LNCaP clone FGC (cell line): ENCODE results near the gene SIRT7.
A peak's percentile ranks its signal among the peaks of the same experiment; 100 is the strongest.

Experiments
- DNase-seq: peaks from one replicate; pipeline ENCODE4 v3.0.0-alpha.2; 2011; ENCODE audit warnings: low read depth
- H3K4me3 ChIP-seq: 2 replicates; pipeline ENCODE4 v1.5.1; 2011; ENCODE audit warnings: mild to moderate bottlenecking, low read depth, low read length, control low read depth
- CTCF ChIP-seq: IDR thresholded peaks from 2 replicates; pipeline ENCODE4 v1.5.1; 2012; ENCODE audit warnings: mild to moderate bottlenecking; ENCODE audit not compliant: control insufficient read depth, insufficient read depth; ENCODE audit errors: extremely low read depth

Gene SIRT7

GRCh38 chr17:81905424-81905875 lies 12.5 kb downstream of the SIRT7 start:
- H3K4me3 ChIP-seq = no peak overlapping the region
- TF ChIP-seq CTCF = no peak
- no peak for DNase-seq

GRCh38 chr17:81904600-81905423 lies 13.2 kb downstream of the SIRT7 start:
- DNase-seq = no peak
- no peak for TF ChIP-seq CTCF
- H3K4me3 ChIP-seq = no peak overlapping the region

- no peak for TF ChIP-seq CTCF
- DNase-seq = no peak
- no peak overlapping the region for H3K4me3 ChIP-seq
Observed at GRCh38 chr17:81903896-81904599, 13.9 kb downstream of the SIRT7 start.

GRCh38 chr17:81903415-81903831 lies 14.6 kb downstream of the SIRT7 start:
- TF ChIP-seq CTCF = no peak
- no peak overlapping the region for H3K4me3 ChIP-seq
- no peak for DNase-seq

- no peak for DNase-seq
- no peak for TF ChIP-seq CTCF
- no peak overlapping the region for H3K4me3 ChIP-seq
Observed at GRCh38 chr17:81902653-81903414, 15.1 kb downstream of the SIRT7 start.

- H3K4me3 ChIP-seq = peak within 1 kb of the TSS; percentile 15; the same call in 1 of the 2 replicates
- DNase-seq = no peak
- no peak for TF ChIP-seq CTCF
Observed at GRCh38 chr17:81902023-81902652, 15.8 kb downstream of the SIRT7 start, which contains the start of gene NPB. Gene NPB (plus strand): TSS chr17:81902238. CDS start chr17:81902278, 40 bp downstream.
